K562 (cell line): ENCODE data around the gene CCDC106. TPM values are rescaled to one million over a fixed set of nuclear protein-coding genes. Genes with fewer than 3 reads are reported as not detected.

Source experiments
- ATAC-seq: fragments of 200-7000 bp; cut with Tn5 transposase; 3 replicates; pipeline ENCODE4 v1.9.1; 2020; ENCODE audit warnings: moderate library complexity
- BruUV-seq: library from RNA; stranded (reverse); fragments of 400-500 nt; replicated peaks from 2 replicates; lab custom pipeline; 2021; lab: Mats Ljungman, UMichigan
- CTCF ChIA-PET: fragments of 300-600 bp; formaldehyde crosslinking; extraction: SDS; loops from one replicate; lab custom pipeline; 2021; ENCODE audit warnings: low intra/inter-chr PET ratio; lab: Yijun Ruan, JAX
- POLR2A ChIA-PET: fragments of 300-600, 350-650 bp; sonication (Branson Sonifier 250); formaldehyde crosslinking; extraction: SDS; loops from one replicate; lab custom pipeline; 2021; ENCODE audit warnings: antibody characterized with exemption, inconsistent platforms; lab: Yijun Ruan, JAX
- DNase-seq, 4 experiments: peaks; one replicate each; pipeline versions ENCODE4 v3.0.0 to v3.0.0-alpha.2; 2011 to 2018; ENCODE audit warnings: low spot score in 3 of 4, mixed read lengths in 3 of 4; ENCODE audit errors: extremely low read depth in 1 of 4
- FAIRE-seq: peaks from 2 replicates; lab custom pipeline; 2011; peaks lifted over from hg19 to GRCh38; lab: Jason Lieb, UNC
- H2AFZ ChIP-seq: 2 replicates; pipeline ENCODE4 v1.6.0; 2011; ENCODE audit warnings: low read depth, low read length, control low read depth, inconsistent platforms
- H3K27ac ChIP-seq: fragments of 200-600 bp; 3 replicates; pipeline ENCODE4 v1.8.0; 2011; ENCODE audit warnings: low read depth, mild to moderate bottlenecking, control low read depth, inconsistent platforms, low read length, moderate library complexity, mixed read lengths; ENCODE audit errors: extremely low read depth
- H3K27me3 ChIP-seq, 2 experiments: fragments of 300-600 bp in 1 of 2; 2 replicates in 1 of 2; 3 replicates in 1 of 2; pipeline versions ENCODE4 v1.6.0 to v1.8.0; 2011; ENCODE audit warnings: inconsistent platforms in 2 of 2, low read length in 2 of 2, mild to moderate bottlenecking in 1 of 2, mixed read lengths in 1 of 2, moderate library complexity in 1 of 2; ENCODE audit not compliant: control insufficient read depth in 2 of 2, insufficient read depth in 2 of 2
- H3K36me3 ChIP-seq: fragments of 300-600 bp; 3 replicates; pipeline ENCODE4 v1.8.0; 2011; ENCODE audit warnings: mild to moderate bottlenecking, low read length, inconsistent platforms; ENCODE audit not compliant: control insufficient read depth, insufficient read depth
- H3K4me1 ChIP-seq, 2 experiments: fragments of 200-600 bp in 1 of 2; replicated peaks in 1 of 2; 2 replicates in 1 of 2; 3 replicates in 1 of 2; pipeline versions ENCODE4 v1.5.1 to v1.8.0; 2011; ENCODE audit warnings: inconsistent platforms in 2 of 2, low read length in 2 of 2, mild to moderate bottlenecking in 1 of 2, mixed read lengths in 1 of 2, moderate library complexity in 1 of 2; ENCODE audit not compliant: control insufficient read depth in 2 of 2, insufficient read depth in 2 of 2
- H3K4me2 ChIP-seq: 2 replicates; pipeline ENCODE4 v1.6.1; 2011; ENCODE audit warnings: low read length, control low read depth, inconsistent platforms, mixed read lengths; ENCODE audit not compliant: insufficient read depth
- H3K4me3 ChIP-seq: fragments of 200-600 bp; sonication (generic), shearing (Covaris generic); 2 replicates; pipeline ENCODE4 v1.5.1; 2016; ENCODE audit warnings: control low read depth, inconsistent platforms
- H3K79me2 ChIP-seq: fragments of 200-600 bp; 3 replicates; pipeline ENCODE4 v1.8.0; 2011; ENCODE audit warnings: low read length, inconsistent platforms; ENCODE audit not compliant: control insufficient read depth, insufficient read depth
- H3K9ac ChIP-seq, 2 experiments: 2 replicates each; pipeline versions ENCODE4 v1.6.0 to v1.6.1; 2011; ENCODE audit warnings: low read depth in 2 of 2, low read length in 2 of 2, control low read depth in 1 of 2, inconsistent platforms in 1 of 2, mild to moderate bottlenecking in 1 of 2, mixed read lengths in 1 of 2; ENCODE audit not compliant: insufficient read depth in 1 of 2
- H3K9me1 ChIP-seq: one replicate; pipeline ENCODE4 v1.6.0; 2011; ENCODE audit warnings: inconsistent platforms, mild to moderate bottlenecking, low read length, moderate library complexity; ENCODE audit not compliant: control insufficient read depth, insufficient read depth
- H3K9me3 ChIP-seq: replicated peaks from 2 replicates; pipeline ENCODE4 v1.5.1; 2011; ENCODE audit warnings: low read depth, low read length, inconsistent platforms; ENCODE audit not compliant: control insufficient read depth, insufficient read depth
- H4K20me1 ChIP-seq: replicated peaks from 2 replicates; pipeline ENCODE4 v1.6.1; 2011; ENCODE audit warnings: low read length, inconsistent platforms, mixed read lengths; ENCODE audit not compliant: control insufficient read depth, insufficient read depth
- TRIM28 ChIP-seq: fragments of 450-650 bp; IDR thresholded peaks from 2 replicates; pipeline ENCODE4 v1.6.1; 2017
- WGBS: fragments of 100-300 bp; shearing (Covaris generic); methylation state at CpG from one replicate; pipeline ENCODE4 v1.1.6; 2016; ENCODE audit warnings: low coverage, mixed read lengths; ENCODE audit not compliant: insufficient coverage; ENCODE audit errors: missing lambda C conversion rate; 5-methylcytosine and 5-hydroxymethylcytosine counted together
- in situ Hi-C: fragments of 300-500 bp; cut with MboI; formaldehyde crosslinking; loops from 4 replicates; pipeline ENCODE4 v1.15.0; 2018; ENCODE audit warnings: inconsistent platforms, mixed read lengths
- intact Hi-C: fragments of 100-400 bp; cut with micrococcal nuclease; formaldehyde crosslinking; loops from 2 replicates; pipeline ENCODE4 v1.14.2; 2022
- polyA plus RNA-seq, 8 experiments: library from polyadenylated mRNA; depleted of rRNA in 4 of 8; stranded (reverse) in 5 of 8; unstranded in 3 of 8; fragments of >200 nt; fragmentation: Nextera tagmentation in 2 of 8; fragmentation: Illumina TruSeq in 1 of 8; extraction: Ambion mirVana in 2 of 8; extraction: Trizol in 1 of 8; gene quantifications; 2 replicates each; pipeline versions ENCODE4 v1.2.1 to v1.2.3, GENCODE V29; 2011 to 2014; ENCODE audit warnings: inconsistent platforms in 1 of 8, missing spikeins in 1 of 8
- total RNA-seq, 7 experiments: library from RNA; depleted of rRNA in 6 of 7; stranded (reverse); fragments of >200 nt in 6 of 7; fragmentation: Illumina TruSeq in 2 of 7; extraction: Trizol in 2 of 7; gene quantifications; 2 replicates each; pipeline versions ENCODE4 v1.2.1 to v1.2.3, GENCODE V29; 2011 to 2021; ENCODE audit warnings: low replicate concordance in 1 of 7
- TF ChIP-seq, protein P1 (sequence below): fragments of 450-650 bp; IDR thresholded peaks from 2 replicates; pipeline ENCODE4 v1.6.1; 2017; ENCODE audit warnings: mild to moderate bottlenecking, moderate library complexity
- TF ChIP-seq, protein P2 (sequence below), 3 experiments: IDR thresholded peaks in 2 of 3; conservative IDR thresholded peaks in 1 of 3; 2 replicates each; pipeline ENCODE4 v1.5.1; 2011 to 2012; ENCODE audit warnings: low read length in 3 of 3, mild to moderate bottlenecking in 3 of 3, control low read depth in 2 of 3, improper control_type of control experiment in 1 of 3, inconsistent platforms in 1 of 3, low read depth in 1 of 3, mixed read lengths in 1 of 3, moderate library complexity in 1 of 3; ENCODE audit not compliant: insufficient read depth in 2 of 3
- TF ChIP-seq, protein P3 (sequence below): sonication (generic); formaldehyde crosslinking; IDR thresholded peaks from 2 replicates; pipeline ENCODE4 v1.8.0; 2022; ENCODE audit warnings: mild to moderate bottlenecking, missing genetic modification reagents
- TF ChIP-seq, protein P4 (sequence below), 2 experiments: fragments of 450-650 bp in 1 of 2; IDR thresholded peaks; 2 replicates each; pipeline ENCODE4 v1.6.1; 2011 to 2017; ENCODE audit warnings: low read depth in 2 of 2, antibody characterized with exemption in 1 of 2, borderline replicate concordance in 1 of 2, low read length in 1 of 2, mild to moderate bottlenecking in 1 of 2, mixed read lengths in 1 of 2; ENCODE audit not compliant: control insufficient read depth in 1 of 2

Gene CCDC106
- total and polyA plus RNA-seq, 9 of the 15 experiments (the other 6 are each of a cell fraction or from before 2014, with no cell fraction given): 0.10 to 27.5 (median 15.0) TPM; not detected in 1

DNA sequence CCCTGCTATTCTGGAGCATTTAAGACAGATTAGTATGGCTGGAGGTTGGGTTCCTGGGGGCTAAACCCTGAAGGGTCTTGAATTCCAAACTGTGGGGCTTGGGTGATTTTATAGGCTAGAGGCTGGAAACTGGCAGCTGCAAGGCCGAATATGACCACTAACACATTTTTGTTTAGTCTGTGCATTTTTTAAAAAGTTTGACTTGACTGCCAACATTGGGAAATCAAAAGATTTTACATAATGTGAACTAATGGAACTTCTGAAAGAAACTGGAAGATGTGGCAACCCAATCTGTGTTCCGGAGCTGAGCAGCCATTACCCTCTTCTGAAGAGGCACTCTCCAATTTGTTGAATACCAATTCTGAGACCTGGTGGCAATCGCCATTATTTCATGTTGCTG is 28.7 kb upstream of the CCDC106 start:
- Histone ChIP-seq H4K20me1 (no peaks in the 10 kb centered on the region; the same call in 1 of the 2 replicates), H3K36me3 (peaks cover 35% of the 10 kb centered on the region; the same call in 2 of the 3 replicates), H3K9me1 (peaks cover 3% of the 10 kb centered on the region), H3K27me3 (no peaks in the 10 kb centered on the region), H2AFZ (no peak overlapping the region), H3K4me2 (no peak overlapping the region), H3K27ac (no peak overlapping the region), H3K79me2 (peaks cover 7% of the 10 kb centered on the region; the same call in 2 of the 3 replicates), H3K4me1 (peaks cover 6 to 10% of the 10 kb centered on the region in 2 experiments; a peak in 3 of 5 replicates), H3K9me3 (no peaks in the 10 kb centered on the region), H3K4me3 (no peak overlapping the region), H3K9ac (no peak overlapping the region)
- ATAC-seq: no peak
- no TSS peak for BruUV-seq
- in situ Hi-C loops: no loop called here
- ChIA-PET POLR2A (interaction anchor here (0.8 to 2.7 kb wide), 3 partner anchors 10 to 115 kb away, joined by 3 to 18 read pairs (median 3); partner anchors contain the start of gene ZNF865), CTCF (no interaction called here)
- 68% methylated on average over 3 of the region's 3 CpGs for WGBS
- intact Hi-C loops: no loop called here
- TF ChIP-seq, protein P1, sequence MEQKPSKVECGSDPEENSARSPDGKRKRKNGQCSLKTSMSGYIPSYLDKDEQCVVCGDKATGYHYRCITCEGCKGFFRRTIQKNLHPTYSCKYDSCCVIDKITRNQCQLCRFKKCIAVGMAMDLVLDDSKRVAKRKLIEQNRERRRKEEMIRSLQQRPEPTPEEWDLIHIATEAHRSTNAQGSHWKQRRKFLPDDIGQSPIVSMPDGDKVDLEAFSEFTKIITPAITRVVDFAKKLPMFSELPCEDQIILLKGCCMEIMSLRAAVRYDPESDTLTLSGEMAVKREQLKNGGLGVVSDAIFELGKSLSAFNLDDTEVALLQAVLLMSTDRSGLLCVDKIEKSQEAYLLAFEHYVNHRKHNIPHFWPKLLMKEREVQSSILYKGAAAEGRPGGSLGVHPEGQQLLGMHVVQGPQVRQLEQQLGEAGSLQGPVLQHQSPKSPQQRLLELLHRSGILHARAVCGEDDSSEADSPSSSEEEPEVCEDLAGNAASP: no peak
- TF ChIP-seq, protein P2, sequence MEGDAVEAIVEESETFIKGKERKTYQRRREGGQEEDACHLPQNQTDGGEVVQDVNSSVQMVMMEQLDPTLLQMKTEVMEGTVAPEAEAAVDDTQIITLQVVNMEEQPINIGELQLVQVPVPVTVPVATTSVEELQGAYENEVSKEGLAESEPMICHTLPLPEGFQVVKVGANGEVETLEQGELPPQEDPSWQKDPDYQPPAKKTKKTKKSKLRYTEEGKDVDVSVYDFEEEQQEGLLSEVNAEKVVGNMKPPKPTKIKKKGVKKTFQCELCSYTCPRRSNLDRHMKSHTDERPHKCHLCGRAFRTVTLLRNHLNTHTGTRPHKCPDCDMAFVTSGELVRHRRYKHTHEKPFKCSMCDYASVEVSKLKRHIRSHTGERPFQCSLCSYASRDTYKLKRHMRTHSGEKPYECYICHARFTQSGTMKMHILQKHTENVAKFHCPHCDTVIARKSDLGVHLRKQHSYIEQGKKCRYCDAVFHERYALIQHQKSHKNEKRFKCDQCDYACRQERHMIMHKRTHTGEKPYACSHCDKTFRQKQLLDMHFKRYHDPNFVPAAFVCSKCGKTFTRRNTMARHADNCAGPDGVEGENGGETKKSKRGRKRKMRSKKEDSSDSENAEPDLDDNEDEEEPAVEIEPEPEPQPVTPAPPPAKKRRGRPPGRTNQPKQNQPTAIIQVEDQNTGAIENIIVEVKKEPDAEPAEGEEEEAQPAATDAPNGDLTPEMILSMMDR (IDR thresholded peaks at IDR 0.05 in 2 of 3, conservative IDR thresholded peaks at IDR 0.05 in 1 of 3; ENCODE audit: insufficient read depth in 2 of 3, low read depth in 1 of 3, low read length in 3 of 3): no peak
- TF ChIP-seq, protein P3, sequence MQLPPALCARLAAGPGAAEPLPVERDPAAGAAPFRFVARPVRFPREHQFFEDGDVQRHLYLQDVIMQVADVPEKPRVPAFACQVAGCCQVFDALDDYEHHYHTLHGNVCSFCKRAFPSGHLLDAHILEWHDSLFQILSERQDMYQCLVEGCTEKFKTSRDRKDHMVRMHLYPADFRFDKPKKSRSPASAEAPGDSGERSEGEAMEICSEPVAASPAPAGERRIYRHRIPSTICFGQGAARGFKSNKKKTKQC (CRISPR knock-in tag): no peak
- TF ChIP-seq, protein P4, sequence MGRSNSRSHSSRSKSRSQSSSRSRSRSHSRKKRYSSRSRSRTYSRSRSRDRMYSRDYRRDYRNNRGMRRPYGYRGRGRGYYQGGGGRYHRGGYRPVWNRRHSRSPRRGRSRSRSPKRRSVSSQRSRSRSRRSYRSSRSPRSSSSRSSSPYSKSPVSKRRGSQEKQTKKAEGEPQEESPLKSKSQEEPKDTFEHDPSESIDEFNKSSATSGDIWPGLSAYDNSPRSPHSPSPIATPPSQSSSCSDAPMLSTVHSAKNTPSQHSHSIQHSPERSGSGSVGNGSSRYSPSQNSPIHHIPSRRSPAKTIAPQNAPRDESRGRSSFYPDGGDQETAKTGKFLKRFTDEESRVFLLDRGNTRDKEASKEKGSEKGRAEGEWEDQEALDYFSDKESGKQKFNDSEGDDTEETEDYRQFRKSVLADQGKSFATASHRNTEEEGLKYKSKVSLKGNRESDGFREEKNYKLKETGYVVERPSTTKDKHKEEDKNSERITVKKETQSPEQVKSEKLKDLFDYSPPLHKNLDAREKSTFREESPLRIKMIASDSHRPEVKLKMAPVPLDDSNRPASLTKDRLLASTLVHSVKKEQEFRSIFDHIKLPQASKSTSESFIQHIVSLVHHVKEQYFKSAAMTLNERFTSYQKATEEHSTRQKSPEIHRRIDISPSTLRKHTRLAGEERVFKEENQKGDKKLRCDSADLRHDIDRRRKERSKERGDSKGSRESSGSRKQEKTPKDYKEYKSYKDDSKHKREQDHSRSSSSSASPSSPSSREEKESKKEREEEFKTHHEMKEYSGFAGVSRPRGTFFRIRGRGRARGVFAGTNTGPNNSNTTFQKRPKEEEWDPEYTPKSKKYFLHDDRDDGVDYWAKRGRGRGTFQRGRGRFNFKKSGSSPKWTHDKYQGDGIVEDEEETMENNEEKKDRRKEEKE (IDR thresholded peaks at IDR 0.05; ENCODE audit: borderline replicate concordance in 1 of 2, control insufficient read depth in 1 of 2, low read depth in 2 of 2, low read length in 1 of 2): no peak
- no peak for TF ChIP-seq TRIM28
- peak; percentile 11 for FAIRE-seq
- DNase-seq: no peak
